ENCODE measurements around the gene MFAP5. TPM values are rescaled to one million over a fixed set of nuclear protein-coding genes. Genes with fewer than 3 reads are reported as not detected.
"Not testable (repeated sequence)": the region's sequence is repeated elsewhere in the genome, so short reads cannot be mapped to it uniquely, and the experiment has no call there.

Gene MFAP5
- total RNA-seq, 1 experiment from 2014 or later, result 18.9 TPM

DNA sequence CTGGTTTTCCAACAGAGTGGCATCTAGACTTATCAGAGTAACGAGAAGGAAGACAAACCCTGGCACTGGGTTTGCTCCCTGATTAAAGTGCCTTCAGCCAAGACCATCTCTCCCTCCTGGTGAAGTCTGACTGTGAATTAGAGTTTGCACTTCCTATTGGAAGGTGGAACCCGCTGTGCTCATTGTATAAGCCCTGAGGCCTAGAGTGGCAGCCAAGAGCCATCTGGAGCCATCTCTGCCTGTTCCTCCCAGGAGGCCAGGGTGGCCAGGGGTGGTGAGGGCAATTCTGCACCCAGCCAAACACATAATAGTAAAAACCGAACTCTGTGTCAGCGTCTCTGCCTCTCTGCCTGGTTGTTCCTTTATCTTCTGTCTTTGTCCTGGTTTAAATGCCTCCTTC is 25.0 kb downstream of the MFAP5 start:
- BruUV-seq (replicated peaks), result no TSS peak
- H2AFZ ChIP-seq, result no peak overlapping the region
- TF ChIP-seq EZH2 (IDR thresholded peaks at IDR 0.05; ENCODE audit: low read depth), result no peak
- TF ChIP-seq, protein P1, sequence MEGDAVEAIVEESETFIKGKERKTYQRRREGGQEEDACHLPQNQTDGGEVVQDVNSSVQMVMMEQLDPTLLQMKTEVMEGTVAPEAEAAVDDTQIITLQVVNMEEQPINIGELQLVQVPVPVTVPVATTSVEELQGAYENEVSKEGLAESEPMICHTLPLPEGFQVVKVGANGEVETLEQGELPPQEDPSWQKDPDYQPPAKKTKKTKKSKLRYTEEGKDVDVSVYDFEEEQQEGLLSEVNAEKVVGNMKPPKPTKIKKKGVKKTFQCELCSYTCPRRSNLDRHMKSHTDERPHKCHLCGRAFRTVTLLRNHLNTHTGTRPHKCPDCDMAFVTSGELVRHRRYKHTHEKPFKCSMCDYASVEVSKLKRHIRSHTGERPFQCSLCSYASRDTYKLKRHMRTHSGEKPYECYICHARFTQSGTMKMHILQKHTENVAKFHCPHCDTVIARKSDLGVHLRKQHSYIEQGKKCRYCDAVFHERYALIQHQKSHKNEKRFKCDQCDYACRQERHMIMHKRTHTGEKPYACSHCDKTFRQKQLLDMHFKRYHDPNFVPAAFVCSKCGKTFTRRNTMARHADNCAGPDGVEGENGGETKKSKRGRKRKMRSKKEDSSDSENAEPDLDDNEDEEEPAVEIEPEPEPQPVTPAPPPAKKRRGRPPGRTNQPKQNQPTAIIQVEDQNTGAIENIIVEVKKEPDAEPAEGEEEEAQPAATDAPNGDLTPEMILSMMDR (conservative IDR thresholded peaks at IDR 0.05), result no peak
- H3K9me3 ChIP-seq (ENCODE audit: insufficient read depth, low read depth), result no peaks in the 10 kb centered on the region
- POLR2A ChIA-PET (ENCODE audit: unreplicated experiment), result no interaction called here
- no peak overlapping the region for H3K27ac ChIP-seq
- no peaks in the 10 kb centered on the region for H3K36me3 ChIP-seq (ENCODE audit: low read depth)
- H3K9me2 ChIP-seq (ENCODE audit: insufficient read depth), result no peaks in the 10 kb centered on the region
- H3K4me2 ChIP-seq, result no peak overlapping the region
- H3K4me3 ChIP-seq, result no peak overlapping the region
- H3K79me2 ChIP-seq (ENCODE audit: low read depth), result no peaks in the 10 kb centered on the region
- no peaks in the 10 kb centered on the region for H3F3A ChIP-seq (ENCODE audit: insufficient read depth, low read depth)
- H3K27me3 ChIP-seq (ENCODE audit: insufficient read depth, low read depth), result peaks cover 12% of the 10 kb centered on the region; the same call in 1 of the 2 replicates
- DNase-seq, result no peak
- H3K4me1 ChIP-seq (replicated peaks; ENCODE audit: insufficient read depth), result no peaks in the 10 kb centered on the region
- intact Hi-C loops (cut with micrococcal nuclease; ENCODE audit: unreplicated experiment), result no loop called here
- H4K20me1 ChIP-seq (ENCODE audit: insufficient read depth), result no peaks in the 10 kb centered on the region
- CTCF ChIA-PET, result no interaction called here

DNA sequence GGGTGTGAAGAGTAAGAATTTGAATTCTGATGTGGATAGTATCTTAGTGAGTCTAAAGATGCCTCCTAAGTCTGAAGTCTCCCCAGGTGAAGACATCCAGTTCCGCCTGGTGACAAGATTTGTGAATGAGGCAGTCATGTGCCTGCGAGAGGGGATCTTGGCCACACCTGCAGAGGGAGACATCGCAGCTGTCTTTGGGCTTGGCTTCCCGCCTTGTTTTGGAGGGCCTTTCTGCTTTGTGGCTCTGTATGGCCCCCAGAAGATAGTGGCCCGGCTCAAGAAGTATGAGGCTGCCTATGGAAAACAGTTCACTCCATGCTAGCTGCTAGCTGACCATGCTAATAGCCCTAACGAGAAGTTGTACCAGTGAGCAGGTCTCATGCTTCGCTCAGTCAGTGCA is 25.4 kb downstream of the MFAP5 start:
- intact Hi-C loops (cut with micrococcal nuclease; ENCODE audit: unreplicated experiment), result no loop called here
- no peaks in the 10 kb centered on the region for H3K9me3 ChIP-seq (ENCODE audit: insufficient read depth, low read depth)
- no peak for TF ChIP-seq EZH2 (IDR thresholded peaks at IDR 0.05; ENCODE audit: low read depth)
- TF ChIP-seq, protein P1 (conservative IDR thresholded peaks at IDR 0.05), result no peak
- H3K27ac ChIP-seq, result no peak overlapping the region
- no peak overlapping the region for H2AFZ ChIP-seq
- H4K20me1 ChIP-seq (ENCODE audit: insufficient read depth), result no peaks in the 10 kb centered on the region
- H3K4me3 ChIP-seq, result no peak overlapping the region
- no peaks in the 10 kb centered on the region for H3K9me2 ChIP-seq (ENCODE audit: insufficient read depth)
- no peak overlapping the region for H3K4me2 ChIP-seq
- no peaks in the 10 kb centered on the region for H3K4me1 ChIP-seq (replicated peaks; ENCODE audit: insufficient read depth)
- BruUV-seq (replicated peaks), result no TSS peak
- no peaks in the 10 kb centered on the region for H3F3A ChIP-seq (ENCODE audit: insufficient read depth, low read depth)
- H3K36me3 ChIP-seq (ENCODE audit: low read depth), result no peaks in the 10 kb centered on the region
- ChIA-PET CTCF (no interaction called here), POLR2A (ENCODE audit: unreplicated experiment) (no interaction called here)
- H3K27me3 ChIP-seq (ENCODE audit: insufficient read depth, low read depth), result peaks cover 12% of the 10 kb centered on the region; the same call in 1 of the 2 replicates
- DNase-seq, result no peak
- no peaks in the 10 kb centered on the region for H3K79me2 ChIP-seq (ENCODE audit: low read depth)

DNA sequence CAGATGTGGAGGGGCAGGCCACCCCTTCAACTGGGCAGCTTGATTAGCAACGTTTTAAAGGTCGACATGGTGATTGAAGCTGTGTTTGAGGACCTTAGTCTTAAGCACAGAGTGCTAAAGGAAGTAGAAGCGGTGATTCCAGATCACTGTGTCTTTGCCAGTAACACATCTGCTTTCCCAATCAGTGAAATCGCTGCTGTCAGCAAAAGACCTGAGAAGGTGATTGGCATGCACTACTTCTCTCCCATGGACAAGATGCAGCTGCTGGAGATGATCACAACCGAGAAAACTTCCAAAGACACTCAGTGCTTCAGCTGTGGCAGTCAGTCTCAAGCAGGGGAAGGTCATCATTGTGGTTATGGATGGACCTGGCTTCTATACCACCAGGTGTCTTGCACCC is 26.0 kb downstream of the MFAP5 start:
- DNase-seq, result no peak
- TF ChIP-seq, protein P1 (conservative IDR thresholded peaks at IDR 0.05), result no peak
- TF ChIP-seq EZH2 (IDR thresholded peaks at IDR 0.05; ENCODE audit: low read depth), result no peak
- peaks cover 12% of the 10 kb centered on the region; the same call in 1 of the 2 replicates for H3K27me3 ChIP-seq (ENCODE audit: insufficient read depth, low read depth)
- H3K9me2 ChIP-seq (ENCODE audit: insufficient read depth), result no peaks in the 10 kb centered on the region
- no peak overlapping the region for H3K27ac ChIP-seq
- H3K4me3 ChIP-seq, result no peak overlapping the region
- H3K79me2 ChIP-seq (ENCODE audit: low read depth), result no peaks in the 10 kb centered on the region
- no peaks in the 10 kb centered on the region for H4K20me1 ChIP-seq (ENCODE audit: insufficient read depth)
- intact Hi-C loops (cut with micrococcal nuclease; ENCODE audit: unreplicated experiment), result no loop called here
- no peaks in the 10 kb centered on the region for H3K36me3 ChIP-seq (ENCODE audit: low read depth)
- no TSS peak for BruUV-seq (replicated peaks)
- ChIA-PET POLR2A (ENCODE audit: unreplicated experiment) (no interaction called here), CTCF (no interaction called here)
- H2AFZ ChIP-seq, result no peak overlapping the region
- no peak overlapping the region for H3K4me2 ChIP-seq
- no peaks in the 10 kb centered on the region for H3F3A ChIP-seq (ENCODE audit: insufficient read depth, low read depth)
- no peaks in the 10 kb centered on the region for H3K9me3 ChIP-seq (ENCODE audit: insufficient read depth, low read depth)
- no peaks in the 10 kb centered on the region for H3K4me1 ChIP-seq (replicated peaks; ENCODE audit: insufficient read depth)

DNA sequence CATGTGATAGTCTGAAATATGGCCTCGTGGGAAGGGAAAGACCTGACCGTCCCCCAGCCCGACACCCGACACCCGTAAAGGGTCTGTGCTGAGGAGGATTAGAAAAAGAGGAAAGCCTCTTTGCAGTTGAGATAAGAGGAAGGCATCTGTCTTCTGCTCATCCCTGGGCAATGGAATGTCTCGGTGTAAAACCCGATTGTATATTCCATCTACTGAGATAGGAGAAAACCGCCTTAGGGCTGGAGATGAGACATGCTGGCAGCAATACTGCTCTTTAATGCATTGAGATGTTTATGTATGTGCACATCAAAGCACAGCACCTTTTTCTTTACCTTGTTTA is 26.6 kb downstream of the MFAP5 start:
- DNase-seq; H3K9me3 ChIP-seq (ENCODE audit: insufficient read depth, low read depth); BruUV-seq (replicated peaks); H3K79me2 ChIP-seq (ENCODE audit: low read depth); H3K4me2 ChIP-seq; CTCF ChIA-PET; POLR2A ChIA-PET (ENCODE audit: unreplicated experiment); H4K20me1 ChIP-seq (ENCODE audit: insufficient read depth); H3K4me3 ChIP-seq; H3K36me3 ChIP-seq (ENCODE audit: low read depth); H2AFZ ChIP-seq; H3K9me2 ChIP-seq (ENCODE audit: insufficient read depth); H3F3A ChIP-seq (ENCODE audit: insufficient read depth, low read depth); intact Hi-C loops (cut with micrococcal nuclease; ENCODE audit: unreplicated experiment); H3K4me1 ChIP-seq (replicated peaks; ENCODE audit: insufficient read depth); H3K27ac ChIP-seq: not testable (repeated sequence)
- H3K27me3 ChIP-seq (ENCODE audit: insufficient read depth, low read depth), result peaks cover 12% of the 10 kb centered on the region; the same call in 1 of the 2 replicates

DNA sequence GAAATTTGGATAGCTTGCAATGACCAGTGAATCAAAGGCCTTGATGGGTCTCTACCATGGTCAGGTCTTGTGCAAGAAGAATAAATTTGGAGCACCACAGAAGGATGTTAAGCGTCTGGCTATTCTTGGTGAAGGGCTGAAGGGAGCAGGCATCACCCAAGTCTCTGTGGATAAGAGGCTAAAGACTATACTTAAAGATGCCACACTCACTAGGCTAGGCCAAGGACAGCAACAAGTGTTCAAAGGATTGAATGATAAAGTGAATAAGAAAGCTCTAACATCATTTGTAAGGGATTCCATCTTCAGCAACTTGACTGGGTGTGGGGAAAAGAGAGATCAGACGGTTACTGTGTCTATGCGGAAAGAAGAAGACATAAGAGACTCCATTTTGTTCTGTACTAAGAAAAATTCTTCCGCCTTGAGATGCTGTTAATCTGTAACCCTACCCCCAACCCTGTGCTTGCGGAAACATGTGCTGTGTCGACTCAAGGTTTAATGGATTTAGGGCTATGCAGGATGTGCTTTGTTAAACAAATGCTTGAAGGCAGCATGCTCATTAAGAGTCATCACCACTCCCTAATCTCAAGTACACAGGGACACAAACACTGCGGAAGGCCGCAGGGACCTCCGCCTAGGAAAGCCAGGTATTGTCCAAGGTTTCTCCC is 27.2 kb downstream of the MFAP5 start:
- peaks cover 12% of the 10 kb centered on the region; the same call in 1 of the 2 replicates for H3K27me3 ChIP-seq (ENCODE audit: insufficient read depth, low read depth)
- H3K4me2 ChIP-seq; H3F3A ChIP-seq (ENCODE audit: insufficient read depth, low read depth); H3K36me3 ChIP-seq (ENCODE audit: low read depth); H3K9me2 ChIP-seq (ENCODE audit: insufficient read depth); H3K4me1 ChIP-seq (replicated peaks; ENCODE audit: insufficient read depth); BruUV-seq (replicated peaks); POLR2A ChIA-PET (ENCODE audit: unreplicated experiment); intact Hi-C loops (cut with micrococcal nuclease; ENCODE audit: unreplicated experiment); DNase-seq; CTCF ChIA-PET; H3K79me2 ChIP-seq (ENCODE audit: low read depth); H3K27ac ChIP-seq; H4K20me1 ChIP-seq (ENCODE audit: insufficient read depth); H2AFZ ChIP-seq; H3K9me3 ChIP-seq (ENCODE audit: insufficient read depth, low read depth); H3K4me3 ChIP-seq: not testable (repeated sequence)

Data from PC-9 (cell line).